ENCODE measurements around the gene C1D.
A peak's percentile ranks its signal among the peaks of the same experiment; 100 is the strongest.
"Not testable (repeated sequence)": the region's sequence is repeated elsewhere in the genome, so short reads cannot be mapped to it uniquely, and the experiment has no call there.

Gene C1D, protein sequence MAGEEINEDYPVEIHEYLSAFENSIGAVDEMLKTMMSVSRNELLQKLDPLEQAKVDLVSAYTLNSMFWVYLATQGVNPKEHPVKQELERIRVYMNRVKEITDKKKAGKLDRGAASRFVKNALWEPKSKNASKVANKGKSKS

DNA sequence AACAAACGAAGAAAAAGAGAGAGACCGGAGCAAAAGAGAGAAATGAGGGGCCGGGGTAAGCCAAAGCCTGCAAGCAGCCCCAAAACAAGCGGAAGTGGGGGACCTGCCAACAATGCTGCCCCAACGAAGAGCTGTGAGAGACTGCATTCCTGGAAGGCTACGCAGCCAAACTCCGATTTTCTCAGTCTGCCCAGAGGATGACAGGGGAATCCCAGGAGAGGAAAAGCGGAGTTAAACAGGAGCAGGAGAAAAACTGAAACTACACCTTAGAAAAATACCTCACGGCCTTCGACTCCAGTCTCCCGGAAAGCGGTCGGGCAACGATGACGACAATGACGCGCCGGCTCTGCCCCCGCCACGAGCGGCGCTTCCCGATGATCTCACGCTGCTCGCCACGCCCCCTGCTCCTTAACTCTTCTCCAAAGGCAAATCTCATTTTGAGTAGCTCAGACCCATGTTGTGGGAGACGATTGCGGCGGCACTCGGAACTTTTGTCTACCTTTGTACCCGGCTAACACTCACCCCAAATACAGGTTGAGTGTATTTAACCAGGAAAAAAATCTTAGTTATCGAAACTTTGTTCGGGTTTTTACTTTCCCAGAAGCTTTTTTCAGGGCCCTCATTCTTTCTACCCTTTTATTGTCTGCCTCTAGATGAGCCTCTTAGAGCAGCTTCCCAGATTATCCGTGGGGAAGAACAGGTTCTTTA is at the start of gene C1D:
Gene C1D, minus strand, starts transcription at position 325 of the 708 bp plus-strand sequence. CDS start 15,694 bp downstream, outside the sequence.
- peak; percentile 94 for DNase-seq

DNA sequence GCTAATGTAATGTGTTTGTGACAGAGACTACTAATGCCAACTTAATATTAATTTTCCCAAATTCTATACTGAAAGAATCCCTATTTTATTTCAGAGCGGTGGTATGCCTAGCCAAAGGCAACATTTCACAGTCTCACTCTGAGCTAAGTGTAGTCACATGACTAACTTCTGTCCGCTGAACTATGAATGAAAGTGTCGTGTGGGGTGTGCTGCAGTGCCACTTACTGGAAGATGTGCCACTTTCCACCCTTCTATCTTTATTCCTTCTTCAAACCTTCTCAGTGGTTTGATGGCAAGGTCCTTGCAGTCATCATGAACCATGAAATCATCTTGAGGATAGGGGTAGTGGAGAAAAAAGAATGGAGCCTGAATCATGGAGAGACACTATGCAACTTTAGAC is 47.3 kb upstream of the C1D start:
- no peak for DNase-seq

DNA sequence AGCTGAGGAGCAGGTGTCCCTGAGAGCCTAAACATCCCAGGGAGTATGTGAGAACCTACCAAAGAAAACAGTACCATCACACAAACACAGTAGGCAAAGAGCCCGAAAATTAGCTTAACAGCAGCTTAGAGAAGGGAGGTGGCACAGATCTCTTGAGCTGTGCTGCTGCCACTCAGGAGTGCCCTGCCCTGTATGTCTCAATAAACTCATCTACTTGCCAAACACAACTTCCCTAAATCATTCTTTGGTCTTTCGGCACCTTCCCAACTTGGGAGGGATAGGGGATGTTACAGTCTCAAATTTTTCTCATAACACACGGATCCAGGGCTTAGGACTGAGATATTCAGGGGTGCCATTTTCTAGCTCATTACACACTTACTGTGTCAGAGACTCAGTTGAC is 45.3 kb upstream of the C1D start:
- no peak for DNase-seq

DNA sequence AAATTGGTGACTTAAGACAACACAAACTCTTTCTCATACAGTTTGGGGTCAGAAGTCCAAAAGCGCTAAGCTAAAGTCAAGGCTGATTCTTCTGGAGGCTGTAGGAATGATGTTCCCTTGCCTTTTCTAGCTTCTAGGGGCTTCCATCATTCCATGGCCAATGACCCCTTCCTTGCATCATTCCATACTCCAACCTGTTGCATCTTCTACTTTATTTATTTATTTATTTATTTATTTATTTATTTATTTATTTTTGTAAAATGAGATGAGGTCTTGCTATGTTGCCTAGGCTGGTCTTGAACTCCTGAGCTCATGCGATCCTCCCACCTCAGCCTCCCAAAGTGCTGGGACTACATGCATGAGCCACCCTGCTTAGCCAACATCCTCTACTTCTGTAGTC is 44.7 kb upstream of the C1D start:
- no peak for DNase-seq

DNA sequence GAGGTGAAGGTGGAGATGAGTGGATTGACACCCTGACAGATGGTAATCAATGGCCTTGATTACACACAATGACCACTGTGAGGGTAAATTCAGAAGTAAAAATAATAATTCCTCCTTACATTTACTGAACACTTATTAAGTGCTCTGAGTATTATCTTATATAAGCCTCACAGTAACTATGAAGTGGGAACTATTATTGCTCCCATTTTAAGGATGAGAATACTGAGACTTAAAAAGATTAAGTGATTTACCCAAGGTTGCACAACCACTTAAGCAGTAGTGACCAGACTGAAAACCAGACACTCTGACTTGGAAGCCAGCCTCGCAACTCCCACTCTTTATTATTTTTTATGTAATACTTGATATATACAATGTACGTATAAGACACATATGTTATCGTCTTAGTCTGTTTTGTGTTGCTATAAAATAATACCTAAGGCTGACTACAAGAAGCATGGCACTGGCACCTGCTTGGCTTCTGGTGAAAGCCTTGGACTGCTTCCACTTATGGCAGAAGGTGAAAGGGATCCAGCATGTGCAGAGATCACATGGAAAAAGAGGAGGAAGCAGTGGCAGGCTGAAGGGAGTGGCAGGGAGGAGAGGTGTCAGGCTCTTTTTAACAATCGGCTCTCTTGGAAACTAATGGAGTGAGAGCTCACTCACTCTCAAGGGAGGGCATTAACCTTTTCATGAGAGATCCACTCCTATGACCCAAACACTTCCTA is 41.5 kb upstream of the C1D start:
- DNase-seq, result no peak

DNA sequence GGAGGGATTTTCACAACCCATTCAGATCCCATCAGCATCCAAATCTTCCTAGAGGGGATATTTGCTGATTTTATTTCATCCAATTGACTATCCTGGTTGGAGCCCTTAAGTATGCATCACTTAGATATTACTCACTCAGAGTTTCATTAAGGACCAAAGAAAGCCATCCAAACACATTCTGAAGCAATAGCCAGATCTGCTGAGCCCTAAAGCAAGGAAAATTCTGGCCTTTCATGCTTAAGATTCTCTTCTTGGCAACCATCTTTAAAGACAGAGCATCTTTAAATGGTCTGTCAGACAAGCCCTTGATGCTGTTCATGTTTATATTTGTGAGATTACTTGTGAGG is 40.9 kb upstream of the C1D start:
- DNase-seq, result no peak

DNA sequence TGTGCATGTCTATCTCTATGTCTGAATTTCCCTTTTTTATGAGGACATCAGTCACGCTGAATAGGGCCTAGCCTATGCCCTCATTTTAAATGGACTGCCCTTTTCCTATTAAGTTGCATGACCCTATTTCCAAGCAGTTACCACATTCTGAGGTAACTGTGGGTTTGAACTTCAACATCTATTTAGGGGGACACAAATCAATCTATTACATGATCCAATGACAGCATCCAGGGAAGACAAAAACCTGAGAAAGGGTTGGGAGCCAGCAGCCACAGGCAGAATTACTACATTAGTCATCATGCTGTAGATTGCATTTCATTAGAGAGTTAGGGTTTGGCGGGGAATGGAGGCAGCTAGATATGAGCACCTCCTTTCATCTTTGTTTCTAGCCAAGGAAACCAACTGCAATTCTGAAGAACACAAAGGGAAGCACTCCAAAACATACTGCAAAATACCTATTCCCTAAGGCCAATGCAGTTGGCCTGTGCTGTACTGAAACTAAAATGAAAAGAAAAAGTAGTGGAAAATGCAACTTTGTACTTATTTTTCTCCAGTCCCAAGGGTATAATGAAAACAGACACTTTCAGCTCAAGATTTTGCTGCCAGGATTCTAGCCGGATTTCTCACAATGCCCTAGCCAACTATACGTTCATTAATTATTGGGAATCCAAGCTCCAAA is 40.4 kb upstream of the C1D start:
- no peak for DNase-seq

DNA sequence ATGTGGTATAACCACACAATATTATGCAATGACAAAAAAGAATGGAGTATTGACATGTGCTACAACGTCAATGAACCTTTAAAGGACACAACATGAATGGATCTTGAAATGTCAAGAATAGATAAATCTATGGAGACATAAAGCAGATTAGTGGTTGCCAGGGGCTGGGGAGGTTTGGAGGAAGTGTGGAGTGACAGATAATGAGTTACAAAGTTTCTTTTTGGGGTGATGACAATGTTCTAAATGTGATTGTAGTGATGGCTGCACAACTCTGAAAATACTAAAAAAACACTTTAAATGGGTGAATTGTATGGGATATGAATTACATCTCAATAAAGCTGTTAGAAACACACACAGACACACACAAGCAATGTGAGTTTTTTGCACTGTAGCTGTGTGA is 37.4 kb upstream of the C1D start:
- no peak for DNase-seq

DNA sequence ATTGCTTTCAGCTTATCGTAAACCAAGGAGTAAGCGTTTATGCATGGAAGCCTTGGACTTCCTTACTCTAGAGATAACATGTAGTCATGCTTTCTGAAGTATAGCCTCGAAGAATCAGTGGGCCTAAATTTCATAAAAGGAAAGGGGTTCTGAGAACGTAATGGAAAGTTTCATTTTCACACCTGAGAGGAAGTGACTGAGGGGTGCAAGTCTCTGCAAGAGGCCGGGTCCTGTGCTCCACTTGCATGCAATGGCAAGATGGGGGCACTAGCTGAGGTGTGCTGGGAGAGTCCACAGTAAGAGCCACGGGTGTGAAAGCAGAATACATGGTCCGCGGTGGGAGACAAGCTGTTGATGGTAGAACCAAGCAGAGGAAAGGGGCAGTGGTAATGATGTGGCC is 36.5 kb upstream of the C1D start:
- DNase-seq, result no peak

DNA sequence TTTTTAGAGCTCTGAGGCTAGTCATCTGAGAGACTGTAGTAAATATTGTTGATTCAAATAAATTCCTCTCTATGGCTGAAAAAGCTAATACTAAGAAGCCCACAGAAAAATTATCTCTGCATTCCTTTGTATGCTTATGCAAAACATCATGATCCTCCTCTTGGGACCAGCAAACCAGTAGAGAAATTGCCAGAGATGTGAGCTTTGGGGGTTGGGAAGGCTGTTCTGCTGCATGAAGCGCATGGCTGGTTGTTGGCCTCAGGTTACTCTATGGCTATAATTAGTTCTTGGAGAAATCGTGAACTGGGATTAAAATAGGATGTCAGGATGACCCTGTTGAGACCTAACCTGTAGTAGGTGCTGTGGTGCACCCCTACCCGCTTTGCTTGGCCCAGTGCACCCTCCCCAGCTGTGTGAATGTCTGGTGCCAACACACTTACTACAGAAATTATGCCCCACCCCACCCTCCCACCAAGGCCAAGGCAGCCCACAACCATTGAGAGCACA is 35.5 kb upstream of the C1D start:
- no peak for DNase-seq

DNA sequence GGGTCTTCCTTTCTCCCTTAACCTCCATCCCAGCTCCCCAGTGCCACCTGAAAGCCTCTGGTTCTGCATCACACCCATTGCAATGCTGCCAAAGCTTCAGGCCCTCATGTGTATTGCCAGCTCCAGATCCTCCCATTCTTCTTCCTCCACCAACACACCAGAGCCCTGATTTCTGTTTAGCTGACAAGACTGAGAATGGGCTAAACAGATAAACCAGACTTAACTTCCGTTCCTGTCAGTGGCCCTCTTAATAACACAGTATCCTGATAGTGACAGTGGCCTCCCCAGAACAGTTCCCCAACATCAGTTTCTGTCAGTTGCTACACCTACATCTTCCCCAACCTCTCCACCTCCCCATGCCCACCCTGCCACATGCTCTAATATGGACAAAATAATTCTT is 31.3 kb upstream of the C1D start:
- no peak for DNase-seq

DNA sequence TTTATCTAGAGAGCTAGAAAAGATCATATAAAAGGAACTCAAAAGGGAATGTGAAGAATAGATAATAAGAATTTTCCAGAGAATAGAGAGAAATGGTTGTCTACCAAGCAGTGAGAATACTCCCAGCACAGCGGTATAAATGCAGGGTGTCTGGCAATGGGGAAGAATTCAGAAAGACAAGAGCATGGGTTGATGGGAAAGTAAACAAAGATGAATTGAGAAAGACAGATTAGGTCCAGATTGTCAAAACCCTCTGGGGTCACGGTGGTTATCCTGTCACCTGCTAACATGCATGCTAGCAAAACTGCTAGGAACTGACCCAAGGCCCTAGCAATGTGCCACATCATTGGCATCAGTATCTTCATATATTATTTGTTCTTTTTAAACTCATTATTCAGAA is 30.8 kb upstream of the C1D start:
- DNase-seq, result no peak

DNA sequence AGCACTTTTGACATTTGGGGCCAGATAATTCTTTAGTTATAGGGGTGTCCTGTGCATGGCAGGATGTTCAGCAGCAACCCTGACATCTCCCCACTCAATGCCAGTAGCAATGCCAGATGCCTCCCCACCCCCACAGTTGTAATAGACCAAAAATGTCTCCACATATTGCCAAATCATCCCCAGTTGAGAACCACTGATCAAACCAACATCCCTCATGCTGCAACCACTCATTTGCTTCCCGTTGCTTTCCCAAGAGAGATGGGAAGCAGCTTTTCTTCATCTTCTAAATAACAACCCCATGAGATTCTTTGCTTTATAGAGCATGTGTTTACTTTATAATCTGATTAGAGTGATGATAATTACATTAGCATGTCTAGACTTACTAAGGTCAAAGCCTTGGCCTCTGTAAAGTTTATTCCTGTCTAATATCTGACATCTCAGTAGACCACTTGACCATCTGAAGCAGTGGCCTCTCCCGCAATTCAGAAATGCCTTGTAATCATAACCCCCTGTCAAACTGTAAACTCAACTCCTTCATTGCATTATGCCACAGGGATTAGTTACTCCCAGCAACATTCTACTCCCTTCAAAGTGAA is 28.7 kb upstream of the C1D start:
- no peak for DNase-seq

DNA sequence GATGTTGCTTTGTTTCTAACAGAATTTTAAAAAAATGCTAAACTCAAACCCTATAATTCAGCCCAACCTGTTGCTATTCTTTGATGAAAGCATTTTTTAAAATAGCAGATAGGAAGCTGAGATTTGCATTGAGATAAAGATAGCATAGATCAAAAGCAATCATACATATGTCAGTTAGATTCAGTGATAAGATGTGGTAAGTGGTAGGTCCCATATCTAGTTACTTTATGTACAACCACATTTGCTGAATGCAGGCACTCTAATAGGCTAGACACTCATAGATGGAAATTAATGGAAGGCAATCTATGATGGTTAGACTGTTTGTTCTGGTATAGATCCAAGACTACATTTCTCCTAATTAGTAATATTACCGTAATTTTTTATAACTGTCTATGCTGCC is 27.2 kb upstream of the C1D start:
- no peak for DNase-seq

DNA sequence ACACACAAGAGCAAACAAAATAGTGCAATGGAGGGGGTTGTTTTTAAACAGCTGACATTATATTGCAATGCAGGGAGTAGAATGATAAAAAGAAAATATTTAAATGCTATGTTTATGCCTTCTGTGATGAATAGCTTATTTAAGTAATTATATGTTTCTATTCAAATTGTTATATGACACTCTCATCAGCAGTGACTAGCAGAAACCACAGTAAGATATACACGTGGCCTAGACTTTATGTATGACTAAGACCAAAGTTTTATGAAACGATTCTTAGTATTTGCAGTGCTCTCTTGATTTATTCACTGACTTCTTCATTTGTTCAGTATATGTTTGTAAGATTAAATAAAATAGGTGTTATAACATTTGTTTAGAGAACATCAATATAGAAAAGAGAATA is 26.1 kb upstream of the C1D start:
- DNase-seq, result no peak

DNA sequence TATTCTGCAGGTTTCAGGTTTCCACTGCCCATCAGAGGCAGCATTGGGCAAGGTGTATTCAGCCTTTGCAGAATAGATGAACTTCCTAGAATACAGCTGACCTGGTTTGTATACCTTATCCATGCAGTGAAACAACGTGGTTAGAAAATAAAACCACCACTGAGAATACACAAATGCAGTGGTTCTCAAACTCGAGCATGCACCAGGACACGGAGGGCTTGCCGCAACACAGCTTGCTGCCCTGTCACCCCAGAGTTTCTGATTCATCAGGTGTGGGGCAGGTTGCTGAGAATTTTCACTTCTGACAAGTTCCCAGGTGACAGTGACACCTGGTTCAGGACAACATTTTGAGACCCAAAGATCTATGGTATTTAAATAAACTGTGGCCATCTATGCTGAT is 23.4 kb upstream of the C1D start:
- DNase-seq, result no peak

DNA sequence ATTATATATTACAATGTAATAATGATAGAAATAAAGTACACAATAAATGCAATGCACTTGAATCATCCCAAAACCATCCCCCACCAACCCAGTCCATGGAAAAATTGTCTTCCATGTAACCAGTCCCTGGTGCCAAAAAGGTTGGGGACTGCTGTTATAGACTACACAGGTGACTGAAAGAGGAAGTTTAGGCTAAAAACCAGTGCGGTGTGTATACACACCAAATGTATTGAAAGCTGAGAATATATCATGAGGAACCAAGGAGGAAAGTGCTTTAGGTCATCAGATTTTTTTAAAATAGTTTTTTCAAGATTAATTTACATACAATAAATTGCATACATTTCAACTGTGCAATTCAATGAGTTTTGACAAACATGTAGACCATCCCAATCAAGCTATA is 20.5 kb upstream of the C1D start:
- DNase-seq, result no peak

DNA sequence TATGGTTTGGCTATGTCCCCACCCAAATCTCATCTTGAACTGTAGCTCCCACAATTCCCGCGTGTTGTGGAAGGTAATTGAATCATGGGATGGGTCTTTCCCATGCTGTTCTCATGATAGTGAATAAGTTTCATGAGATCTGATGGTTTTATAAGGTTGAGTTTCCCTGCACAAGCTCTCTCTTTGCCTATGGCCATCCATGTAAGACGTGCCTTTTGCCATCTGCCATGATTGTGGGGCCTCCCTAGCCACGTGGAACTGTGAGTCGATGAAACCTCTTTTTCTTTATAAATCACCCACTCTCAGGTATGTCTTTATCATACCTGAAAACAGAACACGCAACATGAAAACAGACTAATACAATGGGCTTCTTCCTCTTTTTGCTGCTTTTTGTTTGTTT is 11.2 kb upstream of the C1D start:
- no peak for DNase-seq

DNA sequence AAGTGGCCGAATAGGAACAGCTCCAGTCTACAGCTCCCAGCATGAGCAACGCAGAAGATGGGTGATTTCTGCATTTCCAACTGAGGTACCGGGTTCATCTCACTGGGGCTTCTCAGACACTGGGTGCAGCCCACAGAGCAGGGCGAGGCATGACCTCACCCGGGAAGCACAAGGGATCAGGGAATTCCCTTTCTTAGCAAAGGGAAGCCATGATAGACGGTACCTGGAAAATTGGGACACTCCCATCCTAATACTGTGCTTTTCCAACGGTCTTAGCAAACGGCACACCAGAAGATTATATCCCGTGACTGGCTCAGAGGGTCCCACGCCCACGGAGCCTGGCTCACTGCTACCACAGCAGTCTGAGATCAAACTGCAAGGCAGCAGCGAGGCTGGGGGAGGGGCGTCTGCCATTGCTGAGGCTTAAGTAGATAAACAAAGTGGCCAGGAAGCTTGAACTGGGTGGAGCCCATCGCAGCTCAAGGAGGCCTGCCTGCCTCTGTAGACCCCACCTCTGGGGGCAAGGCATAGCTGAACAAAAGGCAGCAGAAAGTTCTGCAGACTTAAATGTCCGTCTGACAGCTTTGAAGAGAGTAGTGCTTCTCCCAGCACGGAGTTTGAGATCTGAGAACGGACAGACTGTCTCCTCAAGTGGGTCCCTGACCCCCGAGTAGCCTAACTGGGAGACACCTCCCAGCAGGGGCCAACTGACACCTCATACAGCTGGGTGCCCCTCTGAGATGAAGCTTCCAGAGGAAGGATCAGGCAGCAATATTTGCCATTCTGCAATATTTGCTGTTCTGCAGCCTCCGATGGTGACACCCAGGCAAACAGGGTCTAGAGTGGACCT is 1.2 kb upstream of the C1D start:
- not testable (repeated sequence) for DNase-seq

DNA sequence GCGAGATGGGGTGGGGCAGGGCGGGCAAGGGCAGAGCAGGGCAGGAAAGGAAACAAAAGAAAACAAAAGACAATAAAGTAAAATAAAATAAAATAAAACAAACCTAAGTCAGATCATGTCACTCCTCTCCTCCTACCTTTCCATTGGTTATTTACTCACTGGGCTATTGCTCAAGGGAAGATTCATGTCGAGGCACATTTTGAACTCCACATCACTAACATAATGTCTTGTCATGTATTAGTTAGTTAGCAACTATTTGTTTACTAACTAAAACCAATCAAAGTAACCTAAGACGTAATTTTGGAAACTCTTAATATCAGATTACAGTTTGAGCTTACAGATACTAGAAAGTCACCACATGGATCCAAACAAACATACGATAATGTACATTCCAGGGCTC is 2.2 kb downstream of the C1D start:
- no peak for DNase-seq

DNA sequence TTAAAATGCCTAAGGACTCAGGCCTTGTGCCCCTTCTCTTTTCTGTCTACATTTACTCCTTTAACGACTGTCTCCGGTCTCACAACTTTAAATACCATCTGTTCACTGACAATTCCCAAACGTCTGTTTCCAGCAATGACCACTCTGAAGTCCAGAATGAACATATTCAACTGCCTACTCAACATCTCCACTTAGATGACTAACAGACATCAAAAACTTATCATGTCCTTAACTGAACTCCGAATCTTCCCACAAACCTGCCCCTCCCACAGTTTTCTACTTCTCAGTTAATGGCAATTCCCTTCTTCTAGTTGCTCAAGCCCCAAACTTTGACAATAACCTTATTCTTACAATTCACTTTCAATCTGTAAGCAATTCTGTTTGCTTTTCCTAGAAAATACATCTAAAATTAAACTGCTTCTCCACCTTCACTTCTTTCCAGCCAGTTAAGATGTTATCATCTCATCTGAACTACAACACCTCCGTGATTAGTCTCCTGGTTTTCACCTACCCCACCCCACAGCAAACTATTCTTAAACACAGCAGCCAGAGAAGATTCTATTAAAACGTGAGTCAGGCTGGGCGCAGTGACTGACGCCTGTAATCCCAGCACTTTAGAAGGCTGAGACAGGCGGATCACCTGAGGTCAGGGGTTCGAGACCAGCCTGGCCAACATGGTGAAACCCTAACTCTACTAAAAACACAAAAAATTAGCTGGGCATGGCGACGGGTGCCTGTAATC is 2.8 kb downstream of the C1D start:
- DNase-seq, result no peak

Measured in KG1 (cell line).